Cardiac muscle cell (in vitro differentiated cells and primary cell): ENCODE measurements around the gene AGPAT3. TPM values are rescaled to one million over a fixed set of nuclear protein-coding genes. Genes with fewer than 3 reads are reported as not detected.
A peak's percentile ranks its signal among the peaks of the same experiment; 100 is the strongest.

ENCODE experiments used
- DNase-seq, 2 donors: peaks; one replicate each; pipeline versions ENCODE4 v3.0.0 to v3.0.0-alpha.2; 2010 to 2017; ENCODE audit warnings: low read depth in 1 of 2, low spot score in 1 of 2
- H3K27ac ChIP-seq: fragments of 200-600 bp; sonication (generic); 2 replicates; pipeline ENCODE4 v1.5.1; 2016
- H3K27me3 ChIP-seq: fragments of 200-600 bp; sonication (generic); 2 replicates; pipeline ENCODE4 v1.6.0; 2016; ENCODE audit warnings: control low read depth
- H3K36me3 ChIP-seq: fragments of 200-600 bp; sonication (generic); 2 replicates; pipeline ENCODE4 v1.5.1; 2016; ENCODE audit warnings: control low read depth
- H3K4me1 ChIP-seq: fragments of 200-600 bp; sonication (generic); 2 replicates; pipeline ENCODE4 v1.8.1; 2017; ENCODE audit warnings: low read depth, mild to moderate bottlenecking, mixed run types
- H3K4me3 ChIP-seq: fragments of 200-600 bp; sonication (generic); 2 replicates; pipeline ENCODE4 v1.5.1; 2016; ENCODE audit warnings: mild to moderate bottlenecking
- H3K9me3 ChIP-seq: fragments of 200-600 bp; sonication (generic); 2 replicates; pipeline ENCODE4 v1.5.1; 2017; ENCODE audit warnings: low read depth, mild to moderate bottlenecking, control low read depth
- CTCF ChIP-seq: IDR thresholded peaks from 2 replicates; pipeline ENCODE4 v1.5.1; 2012; ENCODE audit warnings: low read depth, mild to moderate bottlenecking, low read length
- polyA plus RNA-seq: library from polyadenylated mRNA; unstranded; fragments of >200 nt; fragmentation: Nextera tagmentation; extraction: Ambion mirVana; gene quantifications from 2 replicates; pipeline ENCODE4 v1.2.1, GENCODE V29; 2016
- total RNA-seq: library from RNA; depleted of rRNA; stranded (reverse); fragments of >200 nt; gene quantifications from 2 replicates; pipeline ENCODE4 v1.2.3, GENCODE V29; 2016

The AGPAT3 gene
- total and polyA plus RNA-seq, 2 experiments from 2014 or later, result 12.4 to 23.6 TPM

DNA sequence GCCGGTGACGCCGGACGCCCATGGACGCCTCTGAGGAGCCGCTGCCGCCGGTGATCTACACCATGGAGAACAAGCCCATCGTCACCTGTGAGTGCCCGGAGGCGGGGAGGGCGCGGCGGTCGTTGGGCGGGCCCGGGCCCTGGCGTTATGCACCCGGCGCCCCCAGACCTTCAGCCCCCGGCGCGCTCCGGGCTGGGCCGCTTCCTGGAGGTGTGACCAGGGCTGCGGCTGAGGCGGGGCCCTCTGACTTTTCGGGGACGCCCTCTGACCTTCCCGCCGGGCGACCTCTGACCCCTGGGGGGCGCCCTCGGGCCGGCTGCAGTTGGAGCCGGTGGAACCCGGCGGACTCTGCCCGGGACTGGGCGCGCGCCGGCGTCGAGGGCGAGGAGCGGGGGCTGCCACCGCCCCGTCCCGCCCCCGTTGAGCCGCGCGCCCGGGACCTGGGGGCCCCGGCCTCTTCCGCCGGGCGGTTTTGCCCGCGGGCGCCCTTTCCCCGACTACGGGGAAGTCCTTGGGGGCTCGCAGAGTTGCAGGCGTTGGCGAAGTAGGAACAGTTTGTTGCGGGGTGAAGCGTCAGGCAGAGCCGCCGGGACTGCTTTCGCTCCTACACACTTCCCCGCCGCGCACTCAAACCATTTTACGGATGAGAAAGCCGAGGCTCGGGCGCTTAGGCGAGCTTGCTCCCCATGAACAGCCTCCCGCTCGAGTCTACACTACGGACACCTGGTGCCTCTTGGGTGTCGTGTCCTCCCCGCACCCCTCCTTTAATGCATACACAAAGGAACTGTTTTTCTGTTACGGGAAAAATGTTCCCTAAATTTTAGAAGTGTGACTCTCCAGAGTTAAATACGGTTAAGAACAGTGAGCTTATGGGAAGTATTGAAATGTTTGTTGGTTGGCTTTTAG is 147.7 kb downstream of the AGPAT3 start:
- H3K27ac ChIP-seq, result peak overlapping the region; percentile 95

DNA sequence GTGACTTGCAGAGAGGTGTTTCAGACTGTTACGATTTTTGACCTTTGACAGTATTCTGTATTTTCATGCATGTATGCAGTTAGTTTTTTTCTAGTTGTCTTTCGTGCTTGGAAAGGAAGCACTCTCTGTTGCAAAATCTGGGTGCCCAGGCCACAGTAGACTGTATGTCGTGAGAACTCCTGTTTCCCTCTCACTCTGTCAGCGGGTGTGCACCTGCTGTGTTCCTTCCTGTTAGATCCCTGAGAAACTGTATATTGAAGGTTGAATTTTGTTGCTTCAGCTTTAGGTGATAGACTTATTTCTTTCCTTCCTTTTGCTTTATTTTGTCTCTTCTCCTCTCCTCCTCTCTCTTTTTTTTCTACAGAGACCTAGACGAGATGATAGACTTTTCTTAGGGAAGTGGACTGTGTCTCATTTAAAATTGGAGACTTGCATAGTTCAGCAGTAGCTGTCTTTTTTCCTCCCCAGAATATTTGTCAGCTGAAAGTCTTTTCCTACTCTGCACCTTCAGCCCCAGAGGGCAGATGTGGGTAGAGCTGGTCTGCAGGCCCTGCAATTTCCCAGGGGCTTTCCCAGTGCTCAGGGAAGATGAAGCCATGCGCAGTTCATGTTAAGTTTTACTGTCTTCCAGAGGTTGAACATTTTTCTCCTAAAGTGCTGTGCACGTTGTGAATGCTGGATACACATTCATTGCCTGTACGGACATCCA is 148.5 kb downstream of the AGPAT3 start:
- H3K9me3 ChIP-seq, result no peaks in the 10 kb centered on the region
- peak overlapping the region; percentile 95 for H3K27ac ChIP-seq
- TF ChIP-seq CTCF, result no peak
- DNase-seq, result no peak
- H3K36me3 ChIP-seq, result no peaks in the 10 kb centered on the region
- no peaks in the 10 kb centered on the region for H3K27me3 ChIP-seq
- H3K4me3 ChIP-seq, result peak overlapping the region; percentile 95
- H3K4me1 ChIP-seq, result no peaks in the 10 kb centered on the region

More for the DNA sequence above, 147.7 kb downstream of the AGPAT3 start:
- no peaks in the 10 kb centered on the region for H3K4me1 ChIP-seq
- H3K27me3 ChIP-seq, result no peaks in the 10 kb centered on the region
- no peaks in the 10 kb centered on the region for H3K36me3 ChIP-seq
- no peak for TF ChIP-seq CTCF
- no peaks in the 10 kb centered on the region for H3K9me3 ChIP-seq
- peak overlapping the region; percentile 95 for H3K4me3 ChIP-seq
- DNase-seq, result peak; percentile 27 to 70

DNA sequence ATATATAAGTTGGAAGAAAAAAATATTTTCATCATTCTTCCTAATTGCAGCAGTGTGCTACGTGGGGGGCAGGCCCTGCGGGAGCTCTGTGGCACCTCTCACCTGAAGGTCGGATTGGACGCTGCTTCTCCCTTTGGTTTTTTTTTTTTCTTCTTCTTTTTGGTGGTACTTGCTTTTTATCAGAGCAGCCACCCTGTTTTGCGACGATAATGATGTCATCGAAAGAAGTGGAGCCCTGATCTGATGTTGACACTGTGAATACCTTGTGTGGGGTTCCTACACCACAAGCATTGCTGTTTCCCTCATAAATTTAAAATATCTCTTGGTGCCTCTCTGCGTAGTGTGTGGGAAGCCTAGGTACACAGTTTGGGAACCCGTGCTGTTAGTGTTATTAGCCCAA is 152.6 kb downstream of the AGPAT3 start:
- no peak overlapping the region for H3K27ac ChIP-seq
- no peaks in the 10 kb centered on the region for H3K27me3 ChIP-seq
- H3K36me3 ChIP-seq, result no peaks in the 10 kb centered on the region
- no peak overlapping the region for H3K4me3 ChIP-seq
- H3K9me3 ChIP-seq, result no peaks in the 10 kb centered on the region
- TF ChIP-seq CTCF, result no peak
- peaks cover 17% of the 10 kb centered on the region for H3K4me1 ChIP-seq
- DNase-seq, result no peak

DNA sequence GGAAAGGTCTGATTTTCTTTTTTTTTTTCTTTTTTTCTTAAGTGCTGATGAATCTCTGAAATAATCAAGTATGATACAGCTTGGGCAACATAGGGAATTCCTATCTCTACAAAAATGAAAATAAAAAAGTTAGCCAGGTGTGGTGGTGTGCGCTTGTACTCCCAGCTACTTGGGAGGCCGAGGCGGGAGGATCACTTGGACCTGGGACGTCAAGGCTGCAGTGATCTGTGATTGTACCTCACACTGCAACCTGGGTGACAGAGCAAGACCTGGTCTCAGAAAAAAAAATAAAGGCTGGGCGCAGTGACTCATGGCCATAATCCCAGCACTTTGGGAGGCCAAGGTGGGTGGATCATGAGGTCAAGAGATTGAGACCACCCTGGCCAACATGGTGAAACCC is 153.1 kb downstream of the AGPAT3 start:
- Histone ChIP-seq H3K9me3 (no peaks in the 10 kb centered on the region), H3K36me3 (no peaks in the 10 kb centered on the region), H3K4me1 (peaks cover 17% of the 10 kb centered on the region), H3K4me3 (no peak overlapping the region), H3K27ac (no peak overlapping the region), H3K27me3 (no peaks in the 10 kb centered on the region)
- TF ChIP-seq CTCF, result no peak
- no peak for DNase-seq

DNA sequence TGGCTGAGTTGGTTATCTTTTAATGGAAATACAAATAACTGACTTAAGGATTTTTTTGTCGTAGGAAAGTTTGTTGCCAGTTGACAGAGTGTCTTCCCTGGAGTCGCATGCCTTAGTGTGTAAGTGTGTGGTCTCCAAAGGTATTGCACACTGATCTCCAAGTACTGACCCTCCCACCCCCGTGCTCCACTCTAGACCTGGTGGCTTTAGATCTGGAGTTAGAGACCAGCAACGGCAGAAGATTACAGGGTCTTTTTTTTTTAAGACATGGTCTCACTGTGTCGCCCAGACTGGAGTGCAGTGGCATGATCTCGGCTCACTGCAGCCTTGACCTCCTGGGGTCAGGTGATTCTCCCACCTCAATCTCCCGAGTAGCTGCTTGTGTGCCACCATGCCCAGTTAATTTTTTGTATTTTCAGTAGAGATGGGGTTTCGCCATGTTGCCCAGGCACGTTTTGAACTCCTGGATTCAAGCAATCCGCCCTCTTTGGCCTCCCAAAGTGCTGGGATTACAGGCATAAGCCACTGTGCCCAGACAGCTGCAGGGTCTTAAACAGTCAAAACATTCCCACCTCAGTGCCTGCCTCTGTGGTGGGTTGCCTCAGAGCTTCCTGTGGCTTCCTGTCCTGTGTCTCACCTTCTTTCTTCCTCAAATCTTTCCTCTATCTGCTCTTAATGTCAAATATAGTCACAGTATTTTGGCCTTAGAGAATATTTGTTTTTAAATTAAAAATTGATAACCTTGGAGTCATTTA is 154.0 kb downstream of the AGPAT3 start:
- no peaks in the 10 kb centered on the region for H3K36me3 ChIP-seq
- H3K4me1 ChIP-seq, result peaks cover 17% of the 10 kb centered on the region
- no peak for DNase-seq
- H3K4me3 ChIP-seq, result no peak overlapping the region
- no peaks in the 10 kb centered on the region for H3K27me3 ChIP-seq
- no peak for TF ChIP-seq CTCF
- H3K9me3 ChIP-seq, result no peaks in the 10 kb centered on the region
- H3K27ac ChIP-seq, result peak overlapping the region; percentile 23
